EH (cell line): Measurements from ENCODE around the gene KCTD17.

Source experiments
- DNase-seq: peaks from one replicate; pipeline ENCODE4 v3.0.0-alpha.2; 2015; ENCODE audit warnings: low read depth

The KCTD17 gene

GRCh38 chr22:37020192-37020479 is 31.4 kb upstream of the KCTD17 start:
- DNase-seq, result peak; percentile 54

- no peak for DNase-seq
Observed at GRCh38 chr22:37021041-37021440, 30.5 kb upstream of the KCTD17 start.

GRCh38 chr22:37021710-37022482 is 29.6 kb upstream of the KCTD17 start:
- peak; percentile 44 for DNase-seq

- no peak for DNase-seq
Observed at GRCh38 chr22:37022483-37023337, 28.8 kb upstream of the KCTD17 start.

- DNase-seq, result no peak
Observed at GRCh38 chr22:37023743-37024338, 27.7 kb upstream of the KCTD17 start.

GRCh38 chr22:37024339-37025157 is 27.0 kb upstream of the KCTD17 start:
- no peak for DNase-seq

- DNase-seq, result no peak
Observed at GRCh38 chr22:37025500-37026070, 26.0 kb upstream of the KCTD17 start.

- no peak for DNase-seq
Observed at GRCh38 chr22:37026325-37026724, 25.2 kb upstream of the KCTD17 start.

- no peak for DNase-seq
Observed at GRCh38 chr22:37027556-37027955, 24.0 kb upstream of the KCTD17 start.

GRCh38 chr22:37028692-37029674 is 22.6 kb upstream of the KCTD17 start:
- DNase-seq, result no peak

- no peak for DNase-seq
Observed at GRCh38 chr22:37030560-37031281, 20.8 kb upstream of the KCTD17 start.

- no peak for DNase-seq
Observed at GRCh38 chr22:37032134-37032534, 19.4 kb upstream of the KCTD17 start.

GRCh38 chr22:37032535-37033460 is 18.7 kb upstream of the KCTD17 start:
- peak; percentile 40 for DNase-seq

- DNase-seq, result no peak
Observed at GRCh38 chr22:37033605-37034430, 17.7 kb upstream of the KCTD17 start.

GRCh38 chr22:37036655-37037377 is 14.7 kb upstream of the KCTD17 start:
- no peak for DNase-seq

- DNase-seq, result no peak
Observed at GRCh38 chr22:37037669-37038068, 13.9 kb upstream of the KCTD17 start.

GRCh38 chr22:37039466-37039865 is 12.1 kb upstream of the KCTD17 start:
- DNase-seq, result no peak
